Uterus (tissue), 2 donors: ENCODE results near the gene FCER1A.

Experiments used
- POLR2A ChIP-seq, 2 donors: fragments of 450-650 bp; IDR thresholded peaks; one replicate each; pipeline ENCODE4 v1.6.1; 2016; ENCODE audit warnings: antibody characterized with exemption in 2 of 2, mild to moderate bottlenecking in 1 of 2, moderate library complexity in 1 of 2
- TF ChIP-seq, protein P1 (sequence below), 4 experiments: fragments of 200-600 bp in 2 of 4; fragments of 450-650 bp in 2 of 4; sonication (generic) in 2 of 4; IDR thresholded peaks; one replicate each; pipeline ENCODE4 v1.5.1; 2016 to 2019; ENCODE audit warnings: antibody characterized with exemption in 4 of 4, mild to moderate bottlenecking in 2 of 4, moderate library complexity in 1 of 4

DNA sequence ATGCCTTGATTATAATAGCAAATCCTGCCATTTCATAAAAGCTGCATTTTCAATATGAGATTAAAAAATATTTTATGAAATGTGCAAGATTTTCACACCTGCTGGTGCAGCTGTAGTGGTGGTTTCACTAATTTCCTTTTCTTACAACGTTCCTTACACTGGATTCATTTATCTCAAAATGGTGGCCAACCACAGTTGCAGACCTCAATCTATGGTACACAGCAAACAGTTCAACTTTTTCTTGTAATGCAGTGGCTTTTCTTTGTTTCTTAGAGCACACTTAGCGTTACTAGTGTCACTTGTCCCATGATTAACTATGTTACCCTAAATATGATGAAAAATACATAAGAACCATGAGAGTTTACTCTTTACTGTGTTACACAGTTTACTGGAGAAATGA is 32.7 kb downstream of the FCER1A start:
- TF ChIP-seq, protein P1, sequence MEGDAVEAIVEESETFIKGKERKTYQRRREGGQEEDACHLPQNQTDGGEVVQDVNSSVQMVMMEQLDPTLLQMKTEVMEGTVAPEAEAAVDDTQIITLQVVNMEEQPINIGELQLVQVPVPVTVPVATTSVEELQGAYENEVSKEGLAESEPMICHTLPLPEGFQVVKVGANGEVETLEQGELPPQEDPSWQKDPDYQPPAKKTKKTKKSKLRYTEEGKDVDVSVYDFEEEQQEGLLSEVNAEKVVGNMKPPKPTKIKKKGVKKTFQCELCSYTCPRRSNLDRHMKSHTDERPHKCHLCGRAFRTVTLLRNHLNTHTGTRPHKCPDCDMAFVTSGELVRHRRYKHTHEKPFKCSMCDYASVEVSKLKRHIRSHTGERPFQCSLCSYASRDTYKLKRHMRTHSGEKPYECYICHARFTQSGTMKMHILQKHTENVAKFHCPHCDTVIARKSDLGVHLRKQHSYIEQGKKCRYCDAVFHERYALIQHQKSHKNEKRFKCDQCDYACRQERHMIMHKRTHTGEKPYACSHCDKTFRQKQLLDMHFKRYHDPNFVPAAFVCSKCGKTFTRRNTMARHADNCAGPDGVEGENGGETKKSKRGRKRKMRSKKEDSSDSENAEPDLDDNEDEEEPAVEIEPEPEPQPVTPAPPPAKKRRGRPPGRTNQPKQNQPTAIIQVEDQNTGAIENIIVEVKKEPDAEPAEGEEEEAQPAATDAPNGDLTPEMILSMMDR (IDR thresholded peaks at IDR 0.05) = no peak
- TF ChIP-seq POLR2A (IDR thresholded peaks at IDR 0.05) = no peak
